ENCODE measurements around the gene TCEANC2.

Gene TCEANC2

GRCh38 chr1:54011316-54012007, 41.9 kb upstream of the TCEANC2 start:
- ATAC-seq, result no peak
- TF ChIP-seq CSDC2 (CRISPR knock-in tag; IDR thresholded peaks at IDR 0.05) (no peak), TOX (CRISPR knock-in tag; IDR thresholded peaks at IDR 0.05; ENCODE audit: borderline replicate concordance) (no peak), PPARA (CRISPR knock-in tag; IDR thresholded peaks at IDR 0.05; ENCODE audit: borderline replicate concordance) (no peak), GLIS3 (CRISPR knock-in tag; IDR thresholded peaks at IDR 0.05) (no peak), BACH2 (CRISPR knock-in tag; IDR thresholded peaks at IDR 0.05; ENCODE audit: borderline replicate concordance) (no peak), ZNF70 (CRISPR knock-in tag; IDR thresholded peaks at IDR 0.05) (no peak), TCF4 (CRISPR knock-in tag; IDR thresholded peaks at IDR 0.05; ENCODE audit: borderline replicate concordance) (no peak), CSRNP3 (CRISPR knock-in tag; IDR thresholded peaks at IDR 0.05) (no peak), ZNF565 (CRISPR knock-in tag; conservative IDR thresholded peaks at IDR 0.05; ENCODE audit: low read depth) (no peak), RARB (CRISPR knock-in tag; IDR thresholded peaks at IDR 0.05) (no peak), ZNF8 (CRISPR knock-in tag; IDR thresholded peaks at IDR 0.05) (no peak), CREB5 (CRISPR knock-in tag; IDR thresholded peaks at IDR 0.05; ENCODE audit: low read depth) (no peak), ZFP3 (CRISPR knock-in tag; IDR thresholded peaks at IDR 0.05) (no peak), SNAI2 (CRISPR knock-in tag; IDR thresholded peaks at IDR 0.05) (no peak), ARNTL (CRISPR knock-in tag; IDR thresholded peaks at IDR 0.05; ENCODE audit: borderline replicate concordance, low read depth) (no peak), PATZ1 (CRISPR knock-in tag; IDR thresholded peaks at IDR 0.05; ENCODE audit: borderline replicate concordance) (no peak), ISL1 (CRISPR knock-in tag; IDR thresholded peaks at IDR 0.05) (no peak), OSR1 (CRISPR knock-in tag; IDR thresholded peaks at IDR 0.05) (no peak)
- TF ChIP-seq, protein P1, sequence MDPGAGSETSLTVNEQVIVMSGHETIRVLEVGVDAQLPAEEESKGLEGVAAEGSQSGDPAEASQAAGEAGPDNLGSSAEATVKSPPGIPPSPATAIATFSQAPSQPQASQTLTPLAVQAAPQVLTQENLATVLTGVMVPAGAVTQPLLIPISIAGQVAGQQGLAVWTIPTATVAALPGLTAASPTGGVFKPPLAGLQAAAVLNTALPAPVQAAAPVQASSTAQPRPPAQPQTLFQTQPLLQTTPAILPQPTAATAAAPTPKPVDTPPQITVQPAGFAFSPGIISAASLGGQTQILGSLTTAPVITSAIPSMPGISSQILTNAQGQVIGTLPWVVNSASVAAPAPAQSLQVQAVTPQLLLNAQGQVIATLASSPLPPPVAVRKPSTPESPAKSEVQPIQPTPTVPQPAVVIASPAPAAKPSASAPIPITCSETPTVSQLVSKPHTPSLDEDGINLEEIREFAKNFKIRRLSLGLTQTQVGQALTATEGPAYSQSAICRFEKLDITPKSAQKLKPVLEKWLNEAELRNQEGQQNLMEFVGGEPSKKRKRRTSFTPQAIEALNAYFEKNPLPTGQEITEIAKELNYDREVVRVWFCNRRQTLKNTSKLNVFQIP (CRISPR knock-in tag; IDR thresholded peaks at IDR 0.05; ENCODE audit: borderline replicate concordance, low read depth), result no peak
- TF ChIP-seq, protein P2, sequence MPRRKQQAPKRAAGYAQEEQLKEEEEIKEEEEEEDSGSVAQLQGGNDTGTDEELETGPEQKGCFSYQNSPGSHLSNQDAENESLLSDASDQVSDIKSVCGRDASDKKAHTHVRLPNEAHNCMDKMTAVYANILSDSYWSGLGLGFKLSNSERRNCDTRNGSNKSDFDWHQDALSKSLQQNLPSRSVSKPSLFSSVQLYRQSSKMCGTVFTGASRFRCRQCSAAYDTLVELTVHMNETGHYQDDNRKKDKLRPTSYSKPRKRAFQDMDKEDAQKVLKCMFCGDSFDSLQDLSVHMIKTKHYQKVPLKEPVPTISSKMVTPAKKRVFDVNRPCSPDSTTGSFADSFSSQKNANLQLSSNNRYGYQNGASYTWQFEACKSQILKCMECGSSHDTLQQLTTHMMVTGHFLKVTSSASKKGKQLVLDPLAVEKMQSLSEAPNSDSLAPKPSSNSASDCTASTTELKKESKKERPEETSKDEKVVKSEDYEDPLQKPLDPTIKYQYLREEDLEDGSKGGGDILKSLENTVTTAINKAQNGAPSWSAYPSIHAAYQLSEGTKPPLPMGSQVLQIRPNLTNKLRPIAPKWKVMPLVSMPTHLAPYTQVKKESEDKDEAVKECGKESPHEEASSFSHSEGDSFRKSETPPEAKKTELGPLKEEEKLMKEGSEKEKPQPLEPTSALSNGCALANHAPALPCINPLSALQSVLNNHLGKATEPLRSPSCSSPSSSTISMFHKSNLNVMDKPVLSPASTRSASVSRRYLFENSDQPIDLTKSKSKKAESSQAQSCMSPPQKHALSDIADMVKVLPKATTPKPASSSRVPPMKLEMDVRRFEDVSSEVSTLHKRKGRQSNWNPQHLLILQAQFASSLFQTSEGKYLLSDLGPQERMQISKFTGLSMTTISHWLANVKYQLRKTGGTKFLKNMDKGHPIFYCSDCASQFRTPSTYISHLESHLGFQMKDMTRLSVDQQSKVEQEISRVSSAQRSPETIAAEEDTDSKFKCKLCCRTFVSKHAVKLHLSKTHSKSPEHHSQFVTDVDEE (CRISPR knock-in tag; IDR thresholded peaks at IDR 0.05), result no peak

- no peak for ATAC-seq
- TF ChIP-seq, protein P1 (CRISPR knock-in tag; IDR thresholded peaks at IDR 0.05; ENCODE audit: borderline replicate concordance, low read depth), result no peak
- TF ChIP-seq, protein P2 (CRISPR knock-in tag; IDR thresholded peaks at IDR 0.05), result no peak
- no peak for TF ChIP-seq SNAI2 (CRISPR knock-in tag; IDR thresholded peaks at IDR 0.05)
Observed at GRCh38 chr1:54012008-54012325, 41.4 kb upstream of the TCEANC2 start.

Measured in SK-N-SH treated with all-trans-retinoic acid at 6 μM for 48 hours (cell line).